ENCODE measurements around the gene NNAT.

The NNAT gene

GRCh38 chr20:37513779-37514359 lies 7.2 kb upstream of the NNAT start:
- Mint-ChIP-seq H3K27me3 (ENCODE audit: low read depth, poor library complexity) (no peaks in the 10 kb centered on the region), H3K4me3 (no peak overlapping the region), H3K9me3 (no peaks in the 10 kb centered on the region), H3K4me1 (peaks cover 63% of the 10 kb centered on the region), H3K36me3 (ENCODE audit: low read depth) (peaks cover 38% of the 10 kb centered on the region), H3K27ac (no peak overlapping the region)
- DNase-seq = no peak
- no peak for TF ChIP-seq CTCF (IDR thresholded peaks at IDR 0.05)

DNA sequence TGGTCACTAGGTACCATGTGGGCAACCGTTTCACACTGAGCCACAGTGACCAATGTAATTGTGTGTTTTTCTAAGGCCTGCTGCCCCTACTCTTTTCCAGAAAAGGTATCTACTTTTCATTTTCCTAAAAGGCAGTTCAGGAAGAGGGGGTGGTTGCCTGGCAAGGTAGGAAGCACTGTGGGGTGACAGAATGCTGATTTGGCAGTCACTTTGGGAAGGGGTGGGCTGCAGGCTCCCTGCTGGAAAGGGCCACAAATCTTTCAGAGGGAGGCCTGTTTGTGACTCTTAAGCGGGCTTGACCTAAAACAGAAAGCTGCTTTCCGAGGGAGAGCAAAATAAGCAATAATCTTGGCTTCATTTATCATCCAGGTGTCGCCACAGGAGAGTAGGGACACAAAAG lies 5.2 kb upstream of the NNAT start:
- no peak for DNase-seq
- H3K4me1 Mint-ChIP-seq = peaks cover 83% of the 10 kb centered on the region

DNA sequence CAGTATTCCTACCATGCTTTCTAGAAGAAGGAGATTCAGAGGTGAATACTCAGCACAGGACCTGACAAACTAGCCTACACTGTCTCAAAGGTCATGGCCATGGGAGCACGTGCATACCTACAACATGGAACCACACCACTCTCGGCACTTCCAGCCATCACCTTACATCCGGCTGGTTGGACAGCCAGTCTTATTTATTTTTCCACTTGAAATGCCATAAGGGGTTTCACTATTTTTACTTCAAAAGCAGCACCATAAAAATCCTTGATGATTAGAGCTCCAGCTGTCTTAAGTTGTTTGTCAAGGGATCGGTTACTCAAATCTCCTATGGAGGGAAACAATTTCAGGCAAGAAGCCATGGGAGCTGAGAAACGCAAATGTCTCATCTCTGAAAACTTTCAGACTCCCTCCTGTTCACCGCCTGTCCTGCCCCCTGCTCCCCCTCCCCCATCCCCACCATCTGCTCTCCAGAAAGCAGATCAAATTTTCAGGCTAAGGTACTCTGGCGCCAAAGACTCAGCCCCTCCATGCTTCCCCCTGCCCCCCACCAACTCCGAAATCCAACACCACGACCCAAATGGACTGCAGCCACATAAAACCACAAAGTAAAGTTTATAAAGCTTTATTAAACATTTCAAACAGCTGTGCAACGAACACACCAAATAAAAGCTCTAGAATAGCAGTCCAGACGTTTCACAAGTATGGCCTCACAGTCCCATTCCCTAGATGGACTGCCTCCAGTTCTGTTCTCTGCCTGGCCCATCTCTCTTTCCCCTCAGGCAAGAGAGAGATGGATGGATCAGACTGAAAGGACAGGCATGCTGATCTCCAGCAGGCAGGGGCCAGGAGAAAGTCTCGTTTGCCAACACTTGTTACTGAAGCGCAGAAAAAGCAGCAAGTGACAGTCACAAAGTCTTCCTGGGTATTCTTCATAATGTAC lies 4.0 kb upstream of the NNAT start:
- peaks cover 11% of the 10 kb centered on the region for H3K9me3 Mint-ChIP-seq
- peaks cover 41% of the 10 kb centered on the region for H3K36me3 Mint-ChIP-seq (ENCODE audit: low read depth)
- DNase-seq = no peak
- peak overlapping the region; percentile 90 for H3K27ac Mint-ChIP-seq
- TF ChIP-seq CTCF (IDR thresholded peaks at IDR 0.05) = no peak
- peaks cover 81% of the 10 kb centered on the region for H3K4me1 Mint-ChIP-seq
- peaks cover 7% of the 10 kb centered on the region for H3K27me3 Mint-ChIP-seq (ENCODE audit: low read depth, poor library complexity)
- H3K4me3 Mint-ChIP-seq = peak overlapping the region; percentile 48

More for the DNA sequence above, 5.2 kb upstream of the NNAT start:
- Mint-ChIP-seq H3K9me3 (peaks cover 5% of the 10 kb centered on the region), H3K36me3 (ENCODE audit: low read depth) (peaks cover 43% of the 10 kb centered on the region), H3K27me3 (ENCODE audit: low read depth, poor library complexity) (peaks cover 7% of the 10 kb centered on the region), H3K4me3 (no peak overlapping the region), H3K27ac (peak overlapping the region; percentile 90)
- no peak for TF ChIP-seq CTCF (IDR thresholded peaks at IDR 0.05)

GRCh38 chr20:37518059-37518458 lies 3.0 kb upstream of the NNAT start:
- H3K4me3 Mint-ChIP-seq = peak overlapping the region; percentile 48
- DNase-seq = no peak
- H3K36me3 Mint-ChIP-seq (ENCODE audit: low read depth) = peaks cover 39% of the 10 kb centered on the region
- H3K4me1 Mint-ChIP-seq = peaks cover 82% of the 10 kb centered on the region
- peaks cover 7% of the 10 kb centered on the region for H3K27me3 Mint-ChIP-seq (ENCODE audit: low read depth, poor library complexity)
- TF ChIP-seq CTCF (IDR thresholded peaks at IDR 0.05) = no peak
- H3K27ac Mint-ChIP-seq = peak overlapping the region; percentile 90
- peaks cover 11% of the 10 kb centered on the region for H3K9me3 Mint-ChIP-seq

- peaks cover 44% of the 10 kb centered on the region for H3K36me3 Mint-ChIP-seq (ENCODE audit: low read depth)
- H3K27ac Mint-ChIP-seq = peak overlapping the region; percentile 90
- peaks cover 87% of the 10 kb centered on the region for H3K4me1 Mint-ChIP-seq
Observed at GRCh38 chr20:37518606-37519507, 2.2 kb upstream of the NNAT start.

More at GRCh38 chr20:37518606-37519507, 2.2 kb upstream of the NNAT start:
- Mint-ChIP-seq H3K4me3 (peak overlapping the region; percentile 88), H3K27me3 (ENCODE audit: low read depth, poor library complexity) (peaks cover 7% of the 10 kb centered on the region), H3K9me3 (peaks cover 15% of the 10 kb centered on the region)
- DNase-seq = peak; percentile 40
- no peak for TF ChIP-seq CTCF (IDR thresholded peaks at IDR 0.05)
